GM23248 (cell line): ENCODE data around the gene MYG1.

ENCODE experiments used
- EZH2 ChIP-seq: fragments of 200-600 bp; sonication (generic); IDR thresholded peaks from 2 replicates; pipeline ENCODE4 v1.6.1; 2018; ENCODE audit warnings: antibody characterized with exemption, mild to moderate bottlenecking; ENCODE audit not compliant: insufficient read depth, poor library complexity, severe bottlenecking
- EZH2phosphoT487 ChIP-seq: fragments of 200-600 bp; sonication (generic); IDR thresholded peaks from 2 replicates; pipeline ENCODE4 v1.6.1; 2018; ENCODE audit warnings: antibody characterized with exemption, moderate library complexity, mild to moderate bottlenecking, low read depth; ENCODE audit not compliant: insufficient read depth

- TF ChIP-seq EZH2, result no peak
- TF ChIP-seq EZH2phosphoT487, result no peak
Measured at GRCh38 chr12:53344487-53344823, 45.0 kb downstream of the MYG1 start.
